ENCODE results near the gene SMCR8.
"Not testable (repeated sequence)": the region's sequence is repeated elsewhere in the genome, so short reads cannot be mapped to it uniquely, and the experiment has no call there.

SMCR8 gene

GRCh38 chr17:18324140-18325050 lies 9.3 kb downstream of the SMCR8 start:
- Histone ChIP-seq H3K9me3 (ENCODE audit: control insufficient read depth, insufficient read depth, low read length) (no peaks in the 10 kb centered on the region), H3K4me1 (ENCODE audit: insufficient read depth, low read length) (no peaks in the 10 kb centered on the region), H3K9ac (ENCODE audit: low read depth, low read length) (no peak overlapping the region), H3K36me3 (ENCODE audit: insufficient read depth, low read length) (peaks cover 11% of the 10 kb centered on the region)

- Histone ChIP-seq H3K4me1 (ENCODE audit: insufficient read depth, low read length) (no peaks in the 10 kb centered on the region), H3K9me3 (ENCODE audit: control insufficient read depth, insufficient read depth, low read length) (no peaks in the 10 kb centered on the region), H3K9ac (ENCODE audit: low read depth, low read length) (no peak overlapping the region), H3K36me3 (ENCODE audit: insufficient read depth, low read length) (peaks cover 11% of the 10 kb centered on the region)
Observed at GRCh38 chr17:18326039-18326438, 10.9 kb downstream of the SMCR8 start.

- H3K36me3 ChIP-seq (ENCODE audit: insufficient read depth, low read length): peaks cover 11% of the 10 kb centered on the region
- no peak overlapping the region for H3K9ac ChIP-seq (ENCODE audit: low read depth, low read length)
- no peaks in the 10 kb centered on the region for H3K9me3 ChIP-seq (ENCODE audit: control insufficient read depth, insufficient read depth, low read length)
- no peaks in the 10 kb centered on the region for H3K4me1 ChIP-seq (ENCODE audit: insufficient read depth, low read length)
Observed at GRCh38 chr17:18326572-18326971, 11.5 kb downstream of the SMCR8 start.

- Histone ChIP-seq H3K36me3 (ENCODE audit: insufficient read depth, low read length) (peaks cover 11% of the 10 kb centered on the region), H3K4me1 (ENCODE audit: insufficient read depth, low read length) (no peaks in the 10 kb centered on the region), H3K9ac (ENCODE audit: low read depth, low read length) (no peak overlapping the region), H3K9me3 (ENCODE audit: control insufficient read depth, insufficient read depth, low read length) (no peaks in the 10 kb centered on the region)
Observed at GRCh38 chr17:18327093-18327492, 12.0 kb downstream of the SMCR8 start.

GRCh38 chr17:18327556-18327955 lies 12.5 kb downstream of the SMCR8 start:
- Histone ChIP-seq H3K9me3 (ENCODE audit: control insufficient read depth, insufficient read depth, low read length) (no peaks in the 10 kb centered on the region), H3K36me3 (ENCODE audit: insufficient read depth, low read length) (peaks cover 11% of the 10 kb centered on the region), H3K4me1 (ENCODE audit: insufficient read depth, low read length) (no peaks in the 10 kb centered on the region), H3K9ac (ENCODE audit: low read depth, low read length) (no peak overlapping the region)

- Histone ChIP-seq H3K9ac (ENCODE audit: low read depth, low read length) (no peak overlapping the region), H3K9me3 (ENCODE audit: control insufficient read depth, insufficient read depth, low read length) (no peaks in the 10 kb centered on the region), H3K4me1 (ENCODE audit: insufficient read depth, low read length) (no peaks in the 10 kb centered on the region), H3K36me3 (ENCODE audit: insufficient read depth, low read length) (peaks cover 11% of the 10 kb centered on the region)
Observed at GRCh38 chr17:18328643-18329204, 13.6 kb downstream of the SMCR8 start.

- H3K9me3 ChIP-seq (ENCODE audit: control insufficient read depth, insufficient read depth, low read length): no peaks in the 10 kb centered on the region
- peaks cover 20% of the 10 kb centered on the region for H3K36me3 ChIP-seq (ENCODE audit: insufficient read depth, low read length)
- no peak overlapping the region for H3K9ac ChIP-seq (ENCODE audit: low read depth, low read length)
- no peaks in the 10 kb centered on the region for H3K4me1 ChIP-seq (ENCODE audit: insufficient read depth, low read length)
Observed at GRCh38 chr17:18331879-18332278, 16.8 kb downstream of the SMCR8 start.

GRCh38 chr17:18332909-18333489 lies 17.9 kb downstream of the SMCR8 start:
- H3K9me3 ChIP-seq (ENCODE audit: control insufficient read depth, insufficient read depth, low read length): no peaks in the 10 kb centered on the region
- H3K4me1 ChIP-seq (ENCODE audit: insufficient read depth, low read length): no peaks in the 10 kb centered on the region
- no peak overlapping the region for H3K9ac ChIP-seq (ENCODE audit: low read depth, low read length)
- peaks cover 20% of the 10 kb centered on the region for H3K36me3 ChIP-seq (ENCODE audit: insufficient read depth, low read length)

GRCh38 chr17:18338158-18338557 lies 23.1 kb downstream of the SMCR8 start:
- not testable (repeated sequence) for H3K9ac ChIP-seq (ENCODE audit: low read depth, low read length); H3K9me3 ChIP-seq (ENCODE audit: control insufficient read depth, insufficient read depth, low read length); H3K4me1 ChIP-seq (ENCODE audit: insufficient read depth, low read length)
- peaks cover 35% of the 10 kb centered on the region for H3K36me3 ChIP-seq (ENCODE audit: insufficient read depth, low read length)

- peaks cover 35% of the 10 kb centered on the region for H3K36me3 ChIP-seq (ENCODE audit: insufficient read depth, low read length)
- H3K9me3 ChIP-seq (ENCODE audit: control insufficient read depth, insufficient read depth, low read length): peaks cover 4% of the 10 kb centered on the region; the same call in 1 of the 2 replicates
- no peak overlapping the region for H3K9ac ChIP-seq (ENCODE audit: low read depth, low read length)
- no peaks in the 10 kb centered on the region for H3K4me1 ChIP-seq (ENCODE audit: insufficient read depth, low read length)
Observed at GRCh38 chr17:18339933-18340332, 24.8 kb downstream of the SMCR8 start.

- peaks cover 44% of the 10 kb centered on the region for H3K36me3 ChIP-seq (ENCODE audit: insufficient read depth, low read length)
- H3K9ac ChIP-seq (ENCODE audit: low read depth, low read length): no peak overlapping the region
- peaks cover 3% of the 10 kb centered on the region; the same call in 1 of the 2 replicates for H3K9me3 ChIP-seq (ENCODE audit: control insufficient read depth, insufficient read depth, low read length)
- no peaks in the 10 kb centered on the region for H3K4me1 ChIP-seq (ENCODE audit: insufficient read depth, low read length)
Observed at GRCh38 chr17:18344021-18344420, 28.9 kb downstream of the SMCR8 start.

GRCh38 chr17:18353541-18353940 lies 38.4 kb downstream of the SMCR8 start:
- Histone ChIP-seq H3K9ac (ENCODE audit: low read depth, low read length) (no peak overlapping the region), H3K9me3 (ENCODE audit: control insufficient read depth, insufficient read depth, low read length) (no peaks in the 10 kb centered on the region), H3K4me1 (ENCODE audit: insufficient read depth, low read length) (no peaks in the 10 kb centered on the region), H3K36me3 (ENCODE audit: insufficient read depth, low read length) (peaks cover 8% of the 10 kb centered on the region)

- H3K36me3 ChIP-seq (ENCODE audit: insufficient read depth, low read length): peaks cover 8% of the 10 kb centered on the region
- no peaks in the 10 kb centered on the region for H3K4me1 ChIP-seq (ENCODE audit: insufficient read depth, low read length)
- H3K9me3 ChIP-seq (ENCODE audit: control insufficient read depth, insufficient read depth, low read length): no peaks in the 10 kb centered on the region
- no peak overlapping the region for H3K9ac ChIP-seq (ENCODE audit: low read depth, low read length)
Observed at GRCh38 chr17:18356624-18357023, 41.5 kb downstream of the SMCR8 start.

- no peak overlapping the region for H3K9ac ChIP-seq (ENCODE audit: low read depth, low read length)
- no peaks in the 10 kb centered on the region for H3K4me1 ChIP-seq (ENCODE audit: insufficient read depth, low read length)
- no peaks in the 10 kb centered on the region for H3K9me3 ChIP-seq (ENCODE audit: control insufficient read depth, insufficient read depth, low read length)
- no peaks in the 10 kb centered on the region; the same call in 1 of the 2 replicates for H3K36me3 ChIP-seq (ENCODE audit: insufficient read depth, low read length)
Observed at GRCh38 chr17:18360518-18360917, 45.4 kb downstream of the SMCR8 start.
